Liver (tissue), 3 donors: ENCODE measurements around the gene TINAG.

ENCODE experiments used
- EGR1 ChIP-seq, 2 donors: IDR thresholded peaks; 2 replicates each; pipeline ENCODE4 v1.6.1; 2016 to 2018; ENCODE audit warnings: antibody characterized with exemption in 2 of 2, low read depth in 2 of 2
- FOXA1 ChIP-seq: IDR thresholded peaks from 2 replicates; pipeline ENCODE4 v1.6.1; 2016; ENCODE audit warnings: antibody characterized with exemption
- FOXA2 ChIP-seq: IDR thresholded peaks from 2 replicates; pipeline ENCODE4 v1.6.1; 2016; ENCODE audit warnings: antibody characterized with exemption
- GABPA ChIP-seq, 2 donors: IDR thresholded peaks in 1 of 2; conservative IDR thresholded peaks in 1 of 2; 2 replicates each; pipeline ENCODE4 v1.6.1; 2016; ENCODE audit warnings: antibody characterized with exemption in 2 of 2, mild to moderate bottlenecking in 1 of 2, moderate library complexity in 1 of 2
- JUND ChIP-seq, 2 donors: IDR thresholded peaks; 2 replicates each; pipeline ENCODE4 v1.6.1; 2016; ENCODE audit warnings: antibody characterized with exemption in 2 of 2
- MAX ChIP-seq: IDR thresholded peaks from 2 replicates; pipeline ENCODE4 v1.6.1; 2016; ENCODE audit warnings: antibody characterized with exemption
- RAD21 ChIP-seq, 2 donors: IDR thresholded peaks; 2 replicates each; pipeline ENCODE4 v1.6.1; 2016; ENCODE audit warnings: antibody characterized with exemption in 2 of 2, mild to moderate bottlenecking in 2 of 2
- REST ChIP-seq: IDR thresholded peaks from 2 replicates; pipeline ENCODE4 v1.6.1; 2016; ENCODE audit warnings: antibody characterized with exemption, mild to moderate bottlenecking
- SP1 ChIP-seq: IDR thresholded peaks from 2 replicates; pipeline ENCODE4 v1.6.1; 2018; ENCODE audit warnings: antibody characterized with exemption, mild to moderate bottlenecking
- TAF1 ChIP-seq: conservative IDR thresholded peaks from 2 replicates; pipeline ENCODE4 v1.6.1; 2016; ENCODE audit warnings: antibody characterized with exemption, mild to moderate bottlenecking
- YY1 ChIP-seq: IDR thresholded peaks from 2 replicates; pipeline ENCODE4 v1.6.1; 2016; ENCODE audit warnings: antibody characterized with exemption, mild to moderate bottlenecking
- TF ChIP-seq, protein P1 (sequence below): fragments of 150-350 bp; IDR thresholded peaks from 2 replicates; pipeline ENCODE4 v1.5.1; 2017; ENCODE audit warnings: improper control_type of control experiment, low read depth, low read length; ENCODE audit not compliant: missing input control
- TF ChIP-seq, protein P2 (sequence below): IDR thresholded peaks from 2 replicates; pipeline ENCODE4 v1.6.1; 2016; ENCODE audit warnings: antibody characterized with exemption
- donor health status: healthy.
- donor health status: healthy.

DNA sequence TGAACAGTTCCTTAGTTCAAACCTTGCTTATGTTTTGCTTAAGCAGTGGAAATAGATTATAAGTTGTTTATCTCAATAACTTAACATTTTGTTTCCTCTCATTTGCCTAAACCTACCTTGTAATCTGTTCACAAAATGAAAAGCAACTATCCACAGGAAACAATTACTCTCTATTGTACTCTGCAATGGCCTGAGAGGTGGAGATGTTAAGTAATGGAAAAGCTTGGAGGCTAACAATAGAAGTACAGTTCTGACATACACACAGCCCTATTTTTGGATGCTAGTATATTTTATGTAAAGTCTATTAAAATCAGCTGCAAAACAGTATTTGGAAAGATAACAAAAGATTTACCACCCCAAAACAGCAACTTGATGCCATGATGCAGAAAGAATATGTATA, 82.1 kb downstream of the TINAG start:
- TF ChIP-seq, protein P1, sequence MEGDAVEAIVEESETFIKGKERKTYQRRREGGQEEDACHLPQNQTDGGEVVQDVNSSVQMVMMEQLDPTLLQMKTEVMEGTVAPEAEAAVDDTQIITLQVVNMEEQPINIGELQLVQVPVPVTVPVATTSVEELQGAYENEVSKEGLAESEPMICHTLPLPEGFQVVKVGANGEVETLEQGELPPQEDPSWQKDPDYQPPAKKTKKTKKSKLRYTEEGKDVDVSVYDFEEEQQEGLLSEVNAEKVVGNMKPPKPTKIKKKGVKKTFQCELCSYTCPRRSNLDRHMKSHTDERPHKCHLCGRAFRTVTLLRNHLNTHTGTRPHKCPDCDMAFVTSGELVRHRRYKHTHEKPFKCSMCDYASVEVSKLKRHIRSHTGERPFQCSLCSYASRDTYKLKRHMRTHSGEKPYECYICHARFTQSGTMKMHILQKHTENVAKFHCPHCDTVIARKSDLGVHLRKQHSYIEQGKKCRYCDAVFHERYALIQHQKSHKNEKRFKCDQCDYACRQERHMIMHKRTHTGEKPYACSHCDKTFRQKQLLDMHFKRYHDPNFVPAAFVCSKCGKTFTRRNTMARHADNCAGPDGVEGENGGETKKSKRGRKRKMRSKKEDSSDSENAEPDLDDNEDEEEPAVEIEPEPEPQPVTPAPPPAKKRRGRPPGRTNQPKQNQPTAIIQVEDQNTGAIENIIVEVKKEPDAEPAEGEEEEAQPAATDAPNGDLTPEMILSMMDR = no peak
- TF ChIP-seq GABPA (IDR thresholded peaks at IDR 0.05 in 1 of 2, conservative IDR thresholded peaks at IDR 0.05 in 1 of 2) (no peak), MAX (no peak), TAF1 (no peak), REST (no peak), FOXA2 (no peak), FOXA1 (no peak), SP1 (no peak), YY1 (no peak), RAD21 (IDR thresholded peaks at IDR 0.05) (no peak), JUND (IDR thresholded peaks at IDR 0.05) (no peak), EGR1 (IDR thresholded peaks at IDR 0.05; ENCODE audit: low read depth in 2 of 2) (no peak)
- TF ChIP-seq, protein P2, sequence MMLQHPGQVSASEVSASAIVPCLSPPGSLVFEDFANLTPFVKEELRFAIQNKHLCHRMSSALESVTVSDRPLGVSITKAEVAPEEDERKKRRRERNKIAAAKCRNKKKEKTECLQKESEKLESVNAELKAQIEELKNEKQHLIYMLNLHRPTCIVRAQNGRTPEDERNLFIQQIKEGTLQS = no peak
